ENCODE measurements around the gene LRRC46.

Gene LRRC46

GRCh38 chr17:47831003-47831933 lies at the start of gene LRRC46, which contains the start of gene MRPL10:
LRRC46 (plus strand) TSS chr17:47831670; CDS start chr17:47831990, 320 bp downstream.
MRPL10 (minus strand) TSS chr17:47831541; CDS start chr17:47831511, 30 bp downstream.
- peak; percentile 89 for DNase-seq

GRCh38 chr17:47785538-47786123 lies 45.8 kb upstream of the LRRC46 start:
- peak; percentile 32 for DNase-seq

- peak; percentile 26 for DNase-seq
Observed at GRCh38 chr17:47789611-47790561, 41.6 kb upstream of the LRRC46 start.

GRCh38 chr17:47791025-47791424 lies 40.4 kb upstream of the LRRC46 start:
- no peak for DNase-seq

- DNase-seq = no peak
Observed at GRCh38 chr17:47792457-47792856, 39.0 kb upstream of the LRRC46 start.

GRCh38 chr17:47792979-47793378 lies 38.5 kb upstream of the LRRC46 start:
- no peak for DNase-seq

GRCh38 chr17:47797797-47798196 lies 33.7 kb upstream of the LRRC46 start:
- DNase-seq = no peak

GRCh38 chr17:47800686-47801085 lies 30.8 kb upstream of the LRRC46 start:
- no peak for DNase-seq

- no peak for DNase-seq
Observed at GRCh38 chr17:47801176-47801765, 30.2 kb upstream of the LRRC46 start.

- no peak for DNase-seq
Observed at GRCh38 chr17:47801906-47802305, 29.6 kb upstream of the LRRC46 start.

GRCh38 chr17:47802341-47803022 lies 29.0 kb upstream of the LRRC46 start:
- DNase-seq = no peak

- DNase-seq = no peak
Observed at GRCh38 chr17:47803201-47803600, 28.3 kb upstream of the LRRC46 start.

- DNase-seq = no peak
Observed at GRCh38 chr17:47803751-47804150, 27.7 kb upstream of the LRRC46 start.

GRCh38 chr17:47804461-47804860 lies 27.0 kb upstream of the LRRC46 start:
- DNase-seq = no peak

- no peak for DNase-seq
Observed at GRCh38 chr17:47806026-47806912, 25.2 kb upstream of the LRRC46 start.

GRCh38 chr17:47806913-47807255 lies 24.6 kb upstream of the LRRC46 start:
- no peak for DNase-seq

- DNase-seq = no peak
Observed at GRCh38 chr17:47807421-47807820, 24.0 kb upstream of the LRRC46 start.

GRCh38 chr17:47808036-47808829 lies 23.2 kb upstream of the LRRC46 start:
- DNase-seq = no peak

GRCh38 chr17:47808830-47809480 lies 22.5 kb upstream of the LRRC46 start:
- DNase-seq = no peak
